Osteoblast (primary cell): ENCODE results near the gene ROCK2. TPM values are rescaled to one million over a fixed set of nuclear protein-coding genes. Genes with fewer than 3 reads are reported as not detected.
"Not testable (repeated sequence)": the region's sequence is repeated elsewhere in the genome, so short reads cannot be mapped to it uniquely, and the experiment has no call there.

Experiments used
- DNase-seq: peaks from one replicate; pipeline ENCODE4 v3.0.0; 2011; ENCODE audit warnings: low spot score, mixed read lengths; ENCODE audit not compliant: insufficient read length; ENCODE audit errors: missing footprints
- H2AFZ ChIP-seq: 2 replicates; pipeline ENCODE4 v1.6.0; 2011; ENCODE audit warnings: mild to moderate bottlenecking, low read length
- H3K27ac ChIP-seq: 2 replicates; pipeline ENCODE4 v1.5.1; 2011; ENCODE audit warnings: mild to moderate bottlenecking, low read depth, low read length, moderate library complexity
- H3K27me3 ChIP-seq: 2 replicates; pipeline ENCODE4 v1.6.0; 2012; ENCODE audit warnings: mild to moderate bottlenecking, control low read depth, inconsistent platforms, low read length, moderate library complexity; ENCODE audit not compliant: insufficient read depth
- H3K36me3 ChIP-seq: 2 replicates; pipeline ENCODE4 v1.5.1; 2011; ENCODE audit warnings: mild to moderate bottlenecking, low read length, control low read depth, moderate library complexity; ENCODE audit not compliant: insufficient read depth
- H3K4me1 ChIP-seq: 2 replicates; pipeline ENCODE4 v1.5.1; 2011; ENCODE audit warnings: mild to moderate bottlenecking, low read length, control low read depth, moderate library complexity; ENCODE audit not compliant: insufficient read depth
- H3K4me2 ChIP-seq: 2 replicates; pipeline ENCODE4 v1.6.0; 2011; ENCODE audit warnings: mild to moderate bottlenecking, low read length; ENCODE audit not compliant: insufficient read depth
- H3K4me3 ChIP-seq: fragments of 200-600 bp; sonication (generic); 3 replicates; pipeline ENCODE4 v1.5.1; 2012; ENCODE audit warnings: mild to moderate bottlenecking, low read length, inconsistent platforms; ENCODE audit not compliant: insufficient read depth
- H3K79me2 ChIP-seq: 2 replicates; pipeline ENCODE4 v1.6.0; 2012; ENCODE audit warnings: mild to moderate bottlenecking, low read length, control low read depth, inconsistent platforms; ENCODE audit not compliant: insufficient read depth
- H3K9me3 ChIP-seq: 2 replicates; pipeline ENCODE4 v1.5.1; 2011; ENCODE audit warnings: low read depth, low read length, control low read depth
- H4K20me1 ChIP-seq: 2 replicates; pipeline ENCODE4 v1.6.0; 2012; ENCODE audit warnings: mild to moderate bottlenecking, low read length, control low read depth; ENCODE audit not compliant: insufficient read depth
- CTCF ChIP-seq: IDR thresholded peaks from 2 replicates; pipeline ENCODE4 v1.5.1; 2011; ENCODE audit warnings: mild to moderate bottlenecking, low read depth, low read length, moderate library complexity; ENCODE audit errors: extremely low read depth
- total RNA-seq: library from RNA; depleted of rRNA; stranded (reverse); fragments of >200 nt; gene quantifications from 2 replicates; pipeline ENCODE4 v1.2.3, GENCODE V29; 2012

Gene ROCK2
- total RNA-seq, 1 donor = 59.7 TPM

- Histone ChIP-seq H3K27me3 (no peaks in the 10 kb centered on the region), H3K79me2 (peaks cover 73% of the 10 kb centered on the region), H3K4me2 (no peak overlapping the region), H3K27ac (no peak overlapping the region), H2AFZ (no peak overlapping the region), H3K4me3 (no peak overlapping the region), H3K9me3 (no peaks in the 10 kb centered on the region), H3K36me3 (no peaks in the 10 kb centered on the region), H4K20me1 (peaks cover 5% of the 10 kb centered on the region), H3K4me1 (no peaks in the 10 kb centered on the region)
- TF ChIP-seq CTCF = no peak
- no peak for DNase-seq
These were observed 81.3 kb downstream of the ROCK2 start for GRCh38 chr2:11263177-11263576.

GRCh38 chr2:11262438-11262837 lies 82.0 kb downstream of the ROCK2 start:
- not testable (repeated sequence) for H2AFZ ChIP-seq, H3K36me3 ChIP-seq, H3K4me3 ChIP-seq, H3K27me3 ChIP-seq, H3K4me1 ChIP-seq, H3K4me2 ChIP-seq, DNase-seq, H3K9me3 ChIP-seq, H3K27ac ChIP-seq, H4K20me1 ChIP-seq
- H3K79me2 ChIP-seq = peaks cover 70% of the 10 kb centered on the region

- H3K9me3 ChIP-seq, H3K36me3 ChIP-seq, H2AFZ ChIP-seq, H3K27me3 ChIP-seq, H3K4me3 ChIP-seq, H4K20me1 ChIP-seq, H3K27ac ChIP-seq, H3K4me1 ChIP-seq, DNase-seq, H3K4me2 ChIP-seq: not testable (repeated sequence)
- H3K79me2 ChIP-seq = peaks cover 70% of the 10 kb centered on the region
These were observed 82.9 kb downstream of the ROCK2 start for GRCh38 chr2:11261564-11261963.

GRCh38 chr2:11260979-11261378 lies 83.5 kb downstream of the ROCK2 start:
- peaks cover 68% of the 10 kb centered on the region for H3K79me2 ChIP-seq
- H3K27me3 ChIP-seq = no peaks in the 10 kb centered on the region
- H3K4me1 ChIP-seq = no peaks in the 10 kb centered on the region
- peaks cover 5% of the 10 kb centered on the region for H3K36me3 ChIP-seq
- TF ChIP-seq CTCF = no peak
- no peak for DNase-seq
- no peaks in the 10 kb centered on the region for H3K9me3 ChIP-seq
- H3K4me3 ChIP-seq = no peak overlapping the region
- H3K27ac ChIP-seq = no peak overlapping the region
- H3K4me2 ChIP-seq = no peak overlapping the region
- peaks cover 5% of the 10 kb centered on the region for H4K20me1 ChIP-seq
- no peak overlapping the region for H2AFZ ChIP-seq

GRCh38 chr2:11257964-11258363 lies 86.5 kb downstream of the ROCK2 start:
- Histone ChIP-seq H3K9me3 (no peaks in the 10 kb centered on the region), H3K4me2 (no peak overlapping the region), H2AFZ (no peak overlapping the region), H3K79me2 (peaks cover 54% of the 10 kb centered on the region), H3K4me1 (no peaks in the 10 kb centered on the region), H3K36me3 (peaks cover 5% of the 10 kb centered on the region), H3K27ac (no peak overlapping the region), H4K20me1 (peaks cover 5% of the 10 kb centered on the region), H3K27me3 (no peaks in the 10 kb centered on the region), H3K4me3 (no peak overlapping the region)
- DNase-seq = no peak
- no peak for TF ChIP-seq CTCF
